ENCODE results near the gene ZBTB16.

ZBTB16 gene

GRCh38 chr11:114216796-114217180 is 157.3 kb downstream of the ZBTB16 start:
- DNase-seq: peak in 1 of 5 experiments; percentile 83

- no peak for DNase-seq
Measured at GRCh38 chr11:114218508-114218907, 159.0 kb downstream of the ZBTB16 start.

GRCh38 chr11:114219559-114220349 is 160.2 kb downstream of the ZBTB16 start:
- no peak for DNase-seq

GRCh38 chr11:114221037-114221436 is 161.5 kb downstream of the ZBTB16 start:
- DNase-seq: no peak

GRCh38 chr11:114225661-114226060 is 166.2 kb downstream of the ZBTB16 start:
- DNase-seq: no peak

GRCh38 chr11:114226356-114226755 is 166.8 kb downstream of the ZBTB16 start:
- peak in 1 of 5 experiments; percentile 25 for DNase-seq

GRCh38 chr11:114228435-114229411 is 169.2 kb downstream of the ZBTB16 start:
- DNase-seq: no peak

GRCh38 chr11:114230031-114230704 is 170.7 kb downstream of the ZBTB16 start:
- no peak for DNase-seq

- DNase-seq: no peak
Measured at GRCh38 chr11:114232400-114233059, 173.0 kb downstream of the ZBTB16 start.

- DNase-seq: no peak
Measured at GRCh38 chr11:114233755-114234154, 174.2 kb downstream of the ZBTB16 start.

GRCh38 chr11:114236829-114237228 is 177.3 kb downstream of the ZBTB16 start:
- no peak for DNase-seq

- DNase-seq: no peak
Measured at GRCh38 chr11:114237321-114238280, 178.1 kb downstream of the ZBTB16 start.

GRCh38 chr11:114239753-114240161 is 180.2 kb downstream of the ZBTB16 start:
- no peak for DNase-seq

GRCh38 chr11:114242032-114242431 is 182.5 kb downstream of the ZBTB16 start:
- no peak for DNase-seq

- no peak for DNase-seq
Measured at GRCh38 chr11:114243461-114244372, 184.2 kb downstream of the ZBTB16 start.

- no peak for DNase-seq
Measured at GRCh38 chr11:114244726-114245394, 185.3 kb downstream of the ZBTB16 start.

- DNase-seq: no peak
Measured at GRCh38 chr11:114246321-114247069, 187.0 kb downstream of the ZBTB16 start.

GRCh38 chr11:114247070-114247789 is 187.7 kb downstream of the ZBTB16 start:
- DNase-seq: no peak
